H9 (cell line): Measurements from ENCODE around the gene DBNL. TPM values are rescaled to one million over a fixed set of nuclear protein-coding genes. Genes with fewer than 3 reads are reported as not detected.
A peak's percentile ranks its signal among the peaks of the same experiment; 100 is the strongest.

Experiments used
- DNase-seq: peaks from one replicate; pipeline ENCODE4 v3.0.0-alpha.2; 2017
- H2AFZ ChIP-seq: one replicate; pipeline ENCODE4 v1.6.1; 2013; ENCODE audit warnings: mild to moderate bottlenecking, low read length, control low read depth, moderate library complexity
- H2AK5ac ChIP-seq: 2 replicates; pipeline ENCODE4 v1.6.1; 2013; ENCODE audit warnings: low read length, control low read depth, mixed read lengths; ENCODE audit not compliant: insufficient read length
- H2BK120ac ChIP-seq: one replicate; pipeline ENCODE4 v1.6.1; 2013; ENCODE audit warnings: low read depth, mild to moderate bottlenecking, low read length, control low read depth, inconsistent platforms; ENCODE audit not compliant: poor library complexity, severe bottlenecking
- H2BK12ac ChIP-seq: 2 replicates; pipeline ENCODE4 v1.6.1; 2013; ENCODE audit warnings: low read length, control low read depth, mixed read lengths, low read depth; ENCODE audit not compliant: insufficient read length
- H2BK15ac ChIP-seq: 2 replicates; pipeline ENCODE4 v1.6.1; 2013; ENCODE audit warnings: low read depth, low read length, control low read depth
- H2BK20ac ChIP-seq: one replicate; pipeline ENCODE4 v1.6.1; 2013; ENCODE audit warnings: low read depth, mild to moderate bottlenecking, low read length, control low read depth, inconsistent platforms; ENCODE audit not compliant: poor library complexity, severe bottlenecking
- H2BK5ac ChIP-seq: 2 replicates; pipeline ENCODE4 v1.6.1; 2013; ENCODE audit warnings: low read length, control low read depth, mixed read lengths; ENCODE audit not compliant: insufficient read length
- H3K14ac ChIP-seq: 2 replicates; pipeline ENCODE4 v1.6.1; 2013; ENCODE audit warnings: low read length, control low read depth; ENCODE audit not compliant: insufficient read depth
- H3K18ac ChIP-seq: 2 replicates; pipeline ENCODE4 v1.6.1; 2013; ENCODE audit warnings: low read depth, mild to moderate bottlenecking, mixed read lengths, low read length, control low read depth; ENCODE audit not compliant: insufficient read length
- H3K23ac ChIP-seq: 2 replicates; pipeline ENCODE4 v1.6.1; 2013; ENCODE audit warnings: low read length, control low read depth, mixed read lengths, low read depth; ENCODE audit not compliant: insufficient read length
- H3K23me2 ChIP-seq: 2 replicates; pipeline ENCODE4 v1.6.1; 2013; ENCODE audit warnings: low read depth, mild to moderate bottlenecking, mixed read lengths, low read length, control low read depth; ENCODE audit not compliant: insufficient read length, poor library complexity, severe bottlenecking
- H3K27ac ChIP-seq: 2 replicates; pipeline ENCODE4 v1.5.1; 2013; ENCODE audit warnings: low read length, control low read depth, mixed read lengths, low read depth; ENCODE audit not compliant: insufficient read length
- H3K27me3 ChIP-seq: 2 replicates; pipeline ENCODE4 v1.6.1; 2013; ENCODE audit warnings: low read length, control low read depth, inconsistent platforms; ENCODE audit not compliant: insufficient read depth
- H3K4ac ChIP-seq: 2 replicates; pipeline ENCODE4 v1.6.1; 2013; ENCODE audit warnings: low read depth, mild to moderate bottlenecking, control low read depth, inconsistent platforms, low read length, moderate library complexity
- H3K4me1 ChIP-seq: 2 replicates; pipeline ENCODE4 v1.6.1; 2013; ENCODE audit warnings: low read length, control low read depth, inconsistent platforms; ENCODE audit not compliant: insufficient read depth
- H3K4me2 ChIP-seq: 2 replicates; pipeline ENCODE4 v1.6.1; 2013; ENCODE audit warnings: low read length, control low read depth, mixed read lengths; ENCODE audit not compliant: insufficient read length, insufficient read depth
- H3K56ac ChIP-seq: 2 replicates; pipeline ENCODE4 v1.6.1; 2013; ENCODE audit warnings: low read depth, mild to moderate bottlenecking, mixed read lengths, low read length, control low read depth; ENCODE audit not compliant: insufficient read length
- H3K79me1 ChIP-seq: 2 replicates; pipeline ENCODE4 v1.6.1; 2013; ENCODE audit warnings: low read depth, mild to moderate bottlenecking, moderate library complexity, low read length, control low read depth, inconsistent platforms; ENCODE audit not compliant: insufficient read depth, poor library complexity, severe bottlenecking
- H3K79me2 ChIP-seq: 2 replicates; pipeline ENCODE4 v1.6.1; 2013; ENCODE audit warnings: low read length, control low read depth, inconsistent platforms; ENCODE audit not compliant: insufficient read depth
- H3K9ac ChIP-seq: 2 replicates; pipeline ENCODE4 v1.6.1; 2013; ENCODE audit warnings: low read length, control low read depth, mixed read lengths; ENCODE audit not compliant: insufficient read length; ENCODE audit errors: extremely low read depth
- H3K9me3 ChIP-seq: one replicate; pipeline ENCODE4 v1.6.1; 2013; ENCODE audit warnings: low read depth, low read length, inconsistent platforms; ENCODE audit not compliant: control insufficient read depth
- H3T11ph ChIP-seq: one replicate; pipeline ENCODE4 v1.6.1; 2013; ENCODE audit warnings: mild to moderate bottlenecking, low read length, control low read depth, inconsistent platforms
- H4K20me1 ChIP-seq: one replicate; pipeline ENCODE4 v1.6.1; 2013; ENCODE audit not compliant: control insufficient read depth, insufficient read length, insufficient read depth
- H4K5ac ChIP-seq: 2 replicates; pipeline ENCODE4 v1.6.1; 2013; ENCODE audit warnings: low read depth, mild to moderate bottlenecking, mixed read lengths, low read length, control low read depth; ENCODE audit not compliant: insufficient read length
- H4K8ac ChIP-seq: replicated peaks from 2 replicates; pipeline ENCODE4 v1.6.1; 2013; ENCODE audit warnings: low read length, control low read depth, mixed read lengths, low read depth; ENCODE audit not compliant: insufficient read length
- H4K91ac ChIP-seq: 2 replicates; pipeline ENCODE4 v1.6.1; 2013; ENCODE audit warnings: low read depth, mild to moderate bottlenecking, moderate library complexity, mixed read lengths, low read length, control low read depth; ENCODE audit not compliant: insufficient read length
- H3K27ac Mint-ChIP-seq, 3 experiments: 2 replicates in 2 of 3; 3 replicates in 1 of 3; pipeline ENCODE4 v1.8.0; 2020 to 2021; ENCODE audit warnings: mixed read lengths in 3 of 3, mild to moderate bottlenecking in 1 of 3, moderate library complexity in 1 of 3
- H3K27me3 Mint-ChIP-seq: 2 replicates; pipeline ENCODE4 v1.8.0; 2021; ENCODE audit warnings: low read depth, mild to moderate bottlenecking, moderate library complexity, mixed read lengths
- H3K36me3 Mint-ChIP-seq, 3 experiments: 2 replicates in 2 of 3; 3 replicates in 1 of 3; pipeline ENCODE4 v1.8.0; 2020 to 2021; ENCODE audit warnings: low read depth in 3 of 3, mixed read lengths in 3 of 3; ENCODE audit not compliant: insufficient read depth in 1 of 3
- H3K4me1 Mint-ChIP-seq, 2 experiments: 2 replicates each; pipeline ENCODE4 v1.8.0; 2020; ENCODE audit warnings: mixed read lengths in 2 of 2
- H3K4me3 Mint-ChIP-seq, 2 experiments: 2 replicates in 1 of 2; 3 replicates in 1 of 2; pipeline ENCODE4 v1.8.0; 2020 to 2021; ENCODE audit warnings: mild to moderate bottlenecking in 2 of 2, mixed read lengths in 2 of 2, moderate library complexity in 1 of 2
- H3K9me3 Mint-ChIP-seq, 2 experiments: 2 replicates in 1 of 2; 3 replicates in 1 of 2; pipeline ENCODE4 v1.8.0; 2020; ENCODE audit warnings: mild to moderate bottlenecking in 2 of 2, mixed read lengths in 2 of 2, moderate library complexity in 1 of 2
- CTCF ChIP-seq: fragments of 200-600 bp; sonication (generic); conservative IDR thresholded peaks from 3 replicates; pipeline ENCODE4 v1.8.0; 2021; ENCODE audit warnings: antibody characterized with exemption, mild to moderate bottlenecking
- WGBS: extraction: QIAGEN DNeasy Blood & Tissue Kit; methylation state at CpG from one replicate; pipeline ENCODE4 v1.1.7; 2013; ENCODE audit warnings: missing lambda C conversion rate, low lambda C conversion rate, mixed read lengths; ENCODE audit not compliant: insufficient read length; ENCODE audit errors: extremely low coverage; 5-methylcytosine and 5-hydroxymethylcytosine counted together
- total RNA-seq: library from RNA; stranded (reverse); gene quantifications from 2 replicates; pipeline ENCODE4 v1.2.1, GENCODE V29; 2021

The DBNL gene
- total RNA-seq, 1 experiment from 2014 or later: 51.3 TPM

GRCh38 chr7:44093102-44093641 lies 48.7 kb downstream of the DBNL start:
- peaks cover 33% of the 10 kb centered on the region for H3K27me3 Mint-ChIP-seq
- no peak overlapping the region for H3K56ac ChIP-seq
- H2BK5ac ChIP-seq: no peak overlapping the region
- no peak overlapping the region for H4K91ac ChIP-seq
- no peak for TF ChIP-seq CTCF
- H2AFZ ChIP-seq: no peak overlapping the region
- no peak overlapping the region for H3K23ac ChIP-seq
- H3K79me1 ChIP-seq: no peaks in the 10 kb centered on the region
- no peak overlapping the region for H3K9ac ChIP-seq
- no peak overlapping the region for H3T11ph ChIP-seq
- no peaks in the 10 kb centered on the region for H3K79me2 ChIP-seq
- H3K27ac ChIP-seq: no peak overlapping the region
- no peak overlapping the region for H3K14ac ChIP-seq
- no peak overlapping the region for H2BK120ac ChIP-seq
- no peak overlapping the region for H3K27ac Mint-ChIP-seq
- H3K4me1 ChIP-seq: no peaks in the 10 kb centered on the region
- no peaks in the 10 kb centered on the region for H3K27me3 ChIP-seq
- H2BK15ac ChIP-seq: no peak overlapping the region
- H3K9me3 ChIP-seq: no peaks in the 10 kb centered on the region
- H4K20me1 ChIP-seq: no peaks in the 10 kb centered on the region
- no peak overlapping the region for H2BK20ac ChIP-seq
- no peak overlapping the region for H4K8ac ChIP-seq
- 0 out of 4 replicates have a peak, but pooled peaks cover 0 to 4% of the 10 kb centered on the region in 2 experiments for H3K4me1 Mint-ChIP-seq
- H3K4ac ChIP-seq: no peak overlapping the region
- 0 out of 5 replicates have a peak overlapping the region, but pooled peaks of 1 of the 2 experiments have one; percentile 10 for H3K4me3 Mint-ChIP-seq
- no CpG with 5 or more reads among the region's 6 CpGs for WGBS
- H3K4me2 ChIP-seq: no peak overlapping the region
- no peak overlapping the region for H2AK5ac ChIP-seq
- H2BK12ac ChIP-seq: no peak overlapping the region
- no peak overlapping the region for H3K18ac ChIP-seq
- no peak overlapping the region for H4K5ac ChIP-seq
- no peaks in the 10 kb centered on the region for H3K23me2 ChIP-seq
- no peak for DNase-seq
- no peaks in the 10 kb centered on the region; a peak in 1 of 5 replicates for H3K9me3 Mint-ChIP-seq
- H3K36me3 Mint-ChIP-seq: no peaks in the 10 kb centered on the region
